GM23248 (cell line): ENCODE data around the gene DROSHA. TPM values are rescaled to one million over a fixed set of nuclear protein-coding genes. Genes with fewer than 3 reads are reported as not detected.

Experiments used
- DNase-seq: peaks from one replicate; pipeline ENCODE4 v3.0.0-alpha.2; 2015
- H2AFZ ChIP-seq: fragments of 200-600 bp; sonication (generic); 2 replicates; pipeline ENCODE4 v1.6.1; 2016; ENCODE audit warnings: antibody characterized with exemption
- H3F3A ChIP-seq: fragments of 200-600 bp; sonication (generic); 2 replicates; pipeline ENCODE4 v1.6.1; 2016; ENCODE audit warnings: mild to moderate bottlenecking, antibody characterized with exemption, mixed run types; ENCODE audit not compliant: insufficient read depth
- H3K27ac ChIP-seq: fragments of 200-600 bp; sonication (generic); 2 replicates; pipeline ENCODE4 v1.5.1; 2016; ENCODE audit warnings: mild to moderate bottlenecking
- H3K27me3 ChIP-seq: fragments of 200-600 bp; sonication (generic); replicated peaks from 2 replicates; pipeline ENCODE4 v1.6.1; 2016; ENCODE audit warnings: mild to moderate bottlenecking; ENCODE audit not compliant: insufficient read depth
- H3K36me3 ChIP-seq: fragments of 200-600 bp; sonication (generic); 2 replicates; pipeline ENCODE4 v1.6.1; 2016; ENCODE audit warnings: low read depth, mild to moderate bottlenecking
- H3K4me1 ChIP-seq: fragments of 200-600 bp; sonication (generic); 2 replicates; pipeline ENCODE4 v1.6.1; 2016; ENCODE audit warnings: mild to moderate bottlenecking; ENCODE audit not compliant: insufficient read depth
- H3K4me2 ChIP-seq: fragments of 200-600 bp; sonication (generic); one replicate; pipeline ENCODE4 v1.6.1; 2016; ENCODE audit warnings: mild to moderate bottlenecking; ENCODE audit not compliant: unreplicated experiment
- H3K4me3 ChIP-seq: fragments of 200-600 bp; sonication (generic); 2 replicates; pipeline ENCODE4 v1.5.1; 2016; ENCODE audit warnings: mild to moderate bottlenecking
- H3K79me2 ChIP-seq: fragments of 200-600 bp; sonication (generic); 2 replicates; pipeline ENCODE4 v1.6.1; 2016; ENCODE audit warnings: mild to moderate bottlenecking; ENCODE audit not compliant: insufficient read depth
- H3K9ac ChIP-seq: fragments of 200-600 bp; sonication (generic); 2 replicates; pipeline ENCODE4 v1.6.1; 2016; ENCODE audit warnings: mild to moderate bottlenecking
- H3K9me2 ChIP-seq: fragments of 200-600 bp; sonication (generic); 2 replicates; pipeline ENCODE4 v1.6.1; 2016; ENCODE audit warnings: mixed run types, mild to moderate bottlenecking, moderate library complexity; ENCODE audit not compliant: insufficient read depth
- H3K9me3 ChIP-seq: fragments of 200-600 bp; sonication (generic); one replicate; pipeline ENCODE4 v1.6.1; 2017; ENCODE audit warnings: low read depth
- H4K20me1 ChIP-seq: fragments of 200-600 bp; sonication (generic); 2 replicates; pipeline ENCODE4 v1.6.0; 2016; ENCODE audit not compliant: insufficient read depth
- EZH2 ChIP-seq: fragments of 200-600 bp; sonication (generic); IDR thresholded peaks from 2 replicates; pipeline ENCODE4 v1.6.1; 2018; ENCODE audit warnings: antibody characterized with exemption, mild to moderate bottlenecking; ENCODE audit not compliant: insufficient read depth, poor library complexity, severe bottlenecking
- EZH2phosphoT487 ChIP-seq: fragments of 200-600 bp; sonication (generic); IDR thresholded peaks from 2 replicates; pipeline ENCODE4 v1.6.1; 2018; ENCODE audit warnings: antibody characterized with exemption, moderate library complexity, mild to moderate bottlenecking, low read depth; ENCODE audit not compliant: insufficient read depth
- WGBS, 2 experiments: methylation state at CpG; one replicate each; pipeline ENCODE4 v1.1.6; 2015 to 2017; ENCODE audit warnings: low lambda C conversion rate in 2 of 2, low coverage in 1 of 2; ENCODE audit errors: missing lambda C conversion rate in 2 of 2; 5-methylcytosine and 5-hydroxymethylcytosine counted together
- in situ Hi-C: fragments of 300-500 bp; cut with MboI; formaldehyde crosslinking; loops from 2 replicates; pipeline ENCODE4 v1.15.0; 2020
- polyA plus RNA-seq: library from polyadenylated mRNA; unstranded; fragments of >200 nt; fragmentation: Nextera tagmentation; extraction: Ambion mirVana; gene quantifications from 2 replicates; pipeline ENCODE4 v1.2.1, GENCODE V29; 2016
- total RNA-seq: library from RNA; depleted of rRNA; stranded (reverse); fragments of >200 nt; shearing (Covaris generic); gene quantifications from 2 replicates; pipeline ENCODE4 v1.2.3, GENCODE V29; 2014

The DROSHA gene
- total and polyA plus RNA-seq, 2 experiments from 2014 or later, result 26.0 to 28.7 TPM

GRCh38 chr5:31410089-31410488 lies 121.8 kb downstream of the DROSHA start:
- 97% methylated on average over 5 of the region's 5 CpGs for WGBS, 2 experiments
- no peak overlapping the region for H3K4me2 ChIP-seq
- no peak overlapping the region for H3K27ac ChIP-seq
- no peak overlapping the region for H3K9ac ChIP-seq
- no peak overlapping the region for H2AFZ ChIP-seq
- no peaks in the 10 kb centered on the region for H3K27me3 ChIP-seq
- H3K79me2 ChIP-seq, result no peaks in the 10 kb centered on the region
- H3K4me1 ChIP-seq, result peaks cover 43% of the 10 kb centered on the region
- peaks cover 32% of the 10 kb centered on the region; the same call in 1 of the 2 replicates for H3F3A ChIP-seq
- DNase-seq, result no peak
- no peaks in the 10 kb centered on the region for H4K20me1 ChIP-seq
- TF ChIP-seq EZH2 (no peak), EZH2phosphoT487 (no peak)
- H3K4me3 ChIP-seq, result no peak overlapping the region
- peaks cover 27% of the 10 kb centered on the region for H3K36me3 ChIP-seq
- H3K9me3 ChIP-seq, result no peaks in the 10 kb centered on the region
- no peaks in the 10 kb centered on the region for H3K9me2 ChIP-seq
- in situ Hi-C loops, result no loop called here

- no peak overlapping the region; the same call in 1 of the 2 replicates for H3K4me3 ChIP-seq
- no peak for TF ChIP-seq EZH2phosphoT487
- no peak overlapping the region for H2AFZ ChIP-seq
- no peaks in the 10 kb centered on the region for H3K9me2 ChIP-seq
- no peaks in the 10 kb centered on the region for H3K79me2 ChIP-seq
- peak; percentile 72 for DNase-seq
- H3F3A ChIP-seq, result peaks cover 32% of the 10 kb centered on the region; the same call in 1 of the 2 replicates
- H3K27me3 ChIP-seq, result no peaks in the 10 kb centered on the region
- H4K20me1 ChIP-seq, result no peaks in the 10 kb centered on the region
- no peak overlapping the region for H3K9ac ChIP-seq
- H3K4me1 ChIP-seq, result peaks cover 35% of the 10 kb centered on the region
- H3K36me3 ChIP-seq, result peaks cover 27% of the 10 kb centered on the region
- H3K9me3 ChIP-seq, result no peaks in the 10 kb centered on the region
- in situ Hi-C loops, result no loop called here
- H3K4me2 ChIP-seq, result peak overlapping the region; percentile 7
- H3K27ac ChIP-seq, result peak overlapping the region; percentile 27
These were observed 123.1 kb downstream of the DROSHA start for GRCh38 chr5:31408814-31409213.

- H3K4me2 ChIP-seq, result peak overlapping the region; percentile 17
- H3K27ac ChIP-seq, result peak overlapping the region; percentile 27
These were observed 123.8 kb downstream of the DROSHA start for GRCh38 chr5:31407921-31408693.

GRCh38 chr5:31404325-31404724 lies 127.6 kb downstream of the DROSHA start:
- Histone ChIP-seq H3K27me3 (no peaks in the 10 kb centered on the region), H3F3A (peaks cover 19% of the 10 kb centered on the region; the same call in 1 of the 2 replicates), H3K4me3 (no peak overlapping the region), H3K4me1 (peaks cover 18% of the 10 kb centered on the region), H3K9me2 (no peaks in the 10 kb centered on the region), H3K9me3 (no peaks in the 10 kb centered on the region), H2AFZ (no peak overlapping the region), H4K20me1 (no peaks in the 10 kb centered on the region), H3K36me3 (peaks cover 31% of the 10 kb centered on the region), H3K9ac (no peak overlapping the region), H3K79me2 (no peaks in the 10 kb centered on the region), H3K4me2 (no peak overlapping the region), H3K27ac (no peak overlapping the region)
- no peak for DNase-seq
- in situ Hi-C loops, result no loop called here
- TF ChIP-seq EZH2, result no peak
- no peak for TF ChIP-seq EZH2phosphoT487
- 86 to 88% methylated on average over 3 of the region's 3 CpGs for WGBS, 2 experiments

More at GRCh38 chr5:31407921-31408693, 123.8 kb downstream of the DROSHA start:
- peaks cover 27% of the 10 kb centered on the region for H3K36me3 ChIP-seq
- no peaks in the 10 kb centered on the region for H4K20me1 ChIP-seq
- H3K9me2 ChIP-seq, result no peaks in the 10 kb centered on the region
- no peaks in the 10 kb centered on the region for H3K79me2 ChIP-seq
- in situ Hi-C loops, result no loop called here
- H3K4me1 ChIP-seq, result peaks cover 35% of the 10 kb centered on the region
- no peaks in the 10 kb centered on the region for H3K9me3 ChIP-seq
- H2AFZ ChIP-seq, result no peak overlapping the region
- H3F3A ChIP-seq, result peaks cover 32% of the 10 kb centered on the region; the same call in 1 of the 2 replicates
- DNase-seq, result peak; percentile 47
- no peak for TF ChIP-seq EZH2phosphoT487
- TF ChIP-seq EZH2, result no peak
- WGBS, 2 experiments, result 66 to 70% methylated on average over 4 of the region's 4 CpGs
- no peak overlapping the region; the same call in 1 of the 2 replicates for H3K4me3 ChIP-seq
- no peak overlapping the region for H3K9ac ChIP-seq
- no peaks in the 10 kb centered on the region for H3K27me3 ChIP-seq
